ENCODE data around the gene SLC27A6. TPM values are rescaled to one million over a fixed set of nuclear protein-coding genes. Genes with fewer than 3 reads are reported as not detected.

SLC27A6 gene
- total RNA-seq (5.0 and 5.8 TPM in 2 replicates), polyA plus RNA-seq (3.5 and 6.0 TPM in 2 replicates)

- H3K36me3 ChIP-seq (replicated peaks; ENCODE audit: insufficient read depth, low read depth): no peaks in the 10 kb centered on the region
- H3K27me3 ChIP-seq: peaks cover 23% of the 10 kb centered on the region
- WGBS (ENCODE audit: low lambda C conversion rate, missing lambda C conversion rate): under 1% methylated on average over 41 of the region's 51 CpGs
- peak within 1 kb of the TSS; percentile 93 for H3K4me2 ChIP-seq
- peak within 1 kb of the TSS; percentile 92 for H2AFZ ChIP-seq
- no peaks in the 10 kb centered on the region for H4K20me1 ChIP-seq (ENCODE audit: insufficient read depth, poor library complexity, severe bottlenecking)
- no peaks in the 10 kb centered on the region for H3K79me2 ChIP-seq
- H3K27ac ChIP-seq: no peak within 1 kb of the TSS
- H3K9me3 ChIP-seq (ENCODE audit: low read depth): no peaks in the 10 kb centered on the region
- peaks cover 5% of the 10 kb centered on the region for H3K4me1 ChIP-seq (ENCODE audit: insufficient read depth)
- no peaks in the 10 kb centered on the region for H3K9me2 ChIP-seq (replicated peaks; ENCODE audit: insufficient read depth)
- TF ChIP-seq EZH2phosphoT487 (IDR thresholded peaks at IDR 0.05; ENCODE audit: low read depth, severe bottlenecking, unreplicated experiment) (no peak), EZH2 (IDR thresholded peaks at IDR 0.05; ENCODE audit: borderline replicate concordance) (no peak)
- TF ChIP-seq, protein P1, sequence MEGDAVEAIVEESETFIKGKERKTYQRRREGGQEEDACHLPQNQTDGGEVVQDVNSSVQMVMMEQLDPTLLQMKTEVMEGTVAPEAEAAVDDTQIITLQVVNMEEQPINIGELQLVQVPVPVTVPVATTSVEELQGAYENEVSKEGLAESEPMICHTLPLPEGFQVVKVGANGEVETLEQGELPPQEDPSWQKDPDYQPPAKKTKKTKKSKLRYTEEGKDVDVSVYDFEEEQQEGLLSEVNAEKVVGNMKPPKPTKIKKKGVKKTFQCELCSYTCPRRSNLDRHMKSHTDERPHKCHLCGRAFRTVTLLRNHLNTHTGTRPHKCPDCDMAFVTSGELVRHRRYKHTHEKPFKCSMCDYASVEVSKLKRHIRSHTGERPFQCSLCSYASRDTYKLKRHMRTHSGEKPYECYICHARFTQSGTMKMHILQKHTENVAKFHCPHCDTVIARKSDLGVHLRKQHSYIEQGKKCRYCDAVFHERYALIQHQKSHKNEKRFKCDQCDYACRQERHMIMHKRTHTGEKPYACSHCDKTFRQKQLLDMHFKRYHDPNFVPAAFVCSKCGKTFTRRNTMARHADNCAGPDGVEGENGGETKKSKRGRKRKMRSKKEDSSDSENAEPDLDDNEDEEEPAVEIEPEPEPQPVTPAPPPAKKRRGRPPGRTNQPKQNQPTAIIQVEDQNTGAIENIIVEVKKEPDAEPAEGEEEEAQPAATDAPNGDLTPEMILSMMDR (IDR thresholded peaks at IDR 0.05; ENCODE audit: poor library complexity): no peak
- H3K4me3 ChIP-seq: peak within 1 kb of the TSS; percentile 80
- DNase-seq (ENCODE audit: low spot score): peak; percentile 46
Measured at GRCh38 chr5:128965011-128965637, at the start of gene SLC27A6. Gene SLC27A6, plus strand, starts transcription at chr5:128965488. Its CDS starts 650 bp downstream, at chr5:128966138.

- 91% methylated on average over 2 of the region's 2 CpGs for WGBS (ENCODE audit: low lambda C conversion rate, missing lambda C conversion rate)
- Histone ChIP-seq H3K36me3 (replicated peaks; ENCODE audit: insufficient read depth, low read depth) (no peaks in the 10 kb centered on the region), H3K27me3 (no peaks in the 10 kb centered on the region), H3K9me2 (replicated peaks; ENCODE audit: insufficient read depth) (no peaks in the 10 kb centered on the region), H2AFZ (no peak overlapping the region), H3K4me2 (no peak overlapping the region), H4K20me1 (ENCODE audit: insufficient read depth, poor library complexity, severe bottlenecking) (no peaks in the 10 kb centered on the region), H3K79me2 (no peaks in the 10 kb centered on the region), H3K4me1 (ENCODE audit: insufficient read depth) (no peaks in the 10 kb centered on the region), H3K27ac (no peak overlapping the region), H3K4me3 (no peak overlapping the region), H3K9me3 (ENCODE audit: low read depth) (no peaks in the 10 kb centered on the region)
- DNase-seq (ENCODE audit: low spot score): no peak
- TF ChIP-seq EZH2phosphoT487 (IDR thresholded peaks at IDR 0.05; ENCODE audit: low read depth, severe bottlenecking, unreplicated experiment) (no peak), EZH2 (IDR thresholded peaks at IDR 0.05; ENCODE audit: borderline replicate concordance) (no peak)
- TF ChIP-seq, protein P1 (IDR thresholded peaks at IDR 0.05; ENCODE audit: poor library complexity): no peak
Measured at GRCh38 chr5:128919542-128919941, 45.7 kb upstream of the SLC27A6 start.

DNA sequence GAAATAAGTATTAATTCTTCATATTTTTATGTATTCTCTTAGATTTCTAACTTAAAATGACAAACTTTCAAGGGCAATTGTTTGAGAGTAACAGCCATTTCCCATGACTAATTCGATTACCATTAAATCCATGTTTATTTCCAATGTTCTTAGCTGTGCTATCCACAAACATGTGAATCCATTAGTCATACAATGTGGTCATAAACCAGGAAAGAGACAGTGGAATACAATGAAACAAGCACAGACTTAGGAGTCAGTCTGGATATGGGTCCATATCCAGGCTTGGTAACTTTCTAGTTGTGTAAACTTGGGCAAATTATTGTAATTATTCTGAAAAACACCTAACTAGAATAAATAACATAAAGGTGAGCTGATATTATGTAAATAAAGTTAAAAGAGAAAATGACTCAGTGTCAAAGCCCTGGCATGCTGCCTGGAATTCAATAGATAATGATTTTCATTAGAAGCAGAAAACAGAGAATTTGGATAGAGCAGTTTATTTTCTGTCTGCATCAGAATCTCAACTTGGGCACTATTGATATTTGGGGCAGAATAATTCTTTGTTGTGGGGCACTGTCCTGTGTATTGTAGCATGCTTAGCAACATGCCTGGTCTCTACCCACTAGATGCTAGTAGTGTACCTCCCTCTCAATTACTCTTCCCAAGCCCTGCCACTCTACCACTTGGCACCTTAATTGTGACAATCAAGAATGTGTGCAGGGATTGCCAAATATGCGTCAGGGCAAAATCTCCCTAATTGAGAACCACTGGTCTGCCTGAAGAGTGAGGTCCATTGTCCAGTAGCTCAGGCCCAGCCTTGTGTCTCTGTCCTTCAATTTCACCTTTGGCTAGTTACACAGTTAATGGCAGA lies 44.7 kb upstream of the SLC27A6 start:
- no peaks in the 10 kb centered on the region for H3K36me3 ChIP-seq (replicated peaks; ENCODE audit: insufficient read depth, low read depth)
- no peak overlapping the region for H3K4me2 ChIP-seq
- no peaks in the 10 kb centered on the region for H3K4me1 ChIP-seq (ENCODE audit: insufficient read depth)
- H2AFZ ChIP-seq: no peak overlapping the region
- H3K9me3 ChIP-seq (ENCODE audit: low read depth): no peaks in the 10 kb centered on the region
- no peak overlapping the region for H3K27ac ChIP-seq
- H3K27me3 ChIP-seq: no peaks in the 10 kb centered on the region
- no peaks in the 10 kb centered on the region for H4K20me1 ChIP-seq (ENCODE audit: insufficient read depth, poor library complexity, severe bottlenecking)
- 82% methylated on average over 2 of the region's 2 CpGs for whole genome bisulfite sequencing (ENCODE audit: low lambda C conversion rate, missing lambda C conversion rate)
- DNase-seq (ENCODE audit: low spot score): no peak
- TF ChIP-seq, protein P1 (IDR thresholded peaks at IDR 0.05; ENCODE audit: poor library complexity): no peak
- no peak for TF ChIP-seq EZH2 (IDR thresholded peaks at IDR 0.05; ENCODE audit: borderline replicate concordance)
- no peak for TF ChIP-seq EZH2phosphoT487 (IDR thresholded peaks at IDR 0.05; ENCODE audit: low read depth, severe bottlenecking, unreplicated experiment)
- no peaks in the 10 kb centered on the region for H3K79me2 ChIP-seq
- no peaks in the 10 kb centered on the region for H3K9me2 ChIP-seq (replicated peaks; ENCODE audit: insufficient read depth)
- H3K4me3 ChIP-seq: no peak overlapping the region
